ENCODE results near the gene FGD2.
"Not testable (repeated sequence)": the region's sequence is repeated elsewhere in the genome, so short reads cannot be mapped to it uniquely, and the experiment has no call there.

FGD2 gene

GRCh38 chr6:37043091-37043490 lies 37.6 kb downstream of the FGD2 start:
- not testable (repeated sequence) for DNase-seq

- no peak for DNase-seq
Measured at GRCh38 chr6:37047346-37047688, 41.9 kb downstream of the FGD2 start.

- DNase-seq = no peak
Measured at GRCh38 chr6:37047689-37048402, 42.4 kb downstream of the FGD2 start.

GRCh38 chr6:37048403-37048850 lies 43.0 kb downstream of the FGD2 start:
- no peak for DNase-seq

GRCh38 chr6:37048851-37049757 lies 43.6 kb downstream of the FGD2 start:
- peak; percentile 71 for DNase-seq

GRCh38 chr6:37049758-37050044 lies 44.2 kb downstream of the FGD2 start:
- DNase-seq = no peak

GRCh38 chr6:37050045-37050853 lies 44.8 kb downstream of the FGD2 start:
- peak; percentile 24 for DNase-seq

GRCh38 chr6:37050854-37051137 lies 45.3 kb downstream of the FGD2 start:
- no peak for DNase-seq

- peak; percentile 91 for DNase-seq
Measured at GRCh38 chr6:37051138-37052026, 45.9 kb downstream of the FGD2 start.

- DNase-seq = no peak
Measured at GRCh38 chr6:37052027-37052628, 46.7 kb downstream of the FGD2 start.

- DNase-seq = no peak
Measured at GRCh38 chr6:37053683-37054082, 48.2 kb downstream of the FGD2 start.

GRCh38 chr6:37054171-37054570 lies 48.7 kb downstream of the FGD2 start:
- DNase-seq = no peak

- DNase-seq = no peak
Measured at GRCh38 chr6:37054580-37054979, 49.1 kb downstream of the FGD2 start.

- no peak for DNase-seq
Measured at GRCh38 chr6:37056112-37056403, 50.6 kb downstream of the FGD2 start.

GRCh38 chr6:37056439-37057127 lies 51.1 kb downstream of the FGD2 start:
- no peak for DNase-seq

GRCh38 chr6:37057128-37057471 lies 51.6 kb downstream of the FGD2 start:
- DNase-seq = no peak

- no peak for DNase-seq
Measured at GRCh38 chr6:37057678-37058077, 52.2 kb downstream of the FGD2 start.

GRCh38 chr6:37058084-37058586 lies 52.7 kb downstream of the FGD2 start:
- no peak for DNase-seq

GRCh38 chr6:37058984-37059343 lies 53.5 kb downstream of the FGD2 start:
- not testable (repeated sequence) for DNase-seq

- DNase-seq = no peak
Measured at GRCh38 chr6:37059344-37060194, 54.1 kb downstream of the FGD2 start.

- DNase-seq = no peak
Measured at GRCh38 chr6:37060195-37060559, 54.7 kb downstream of the FGD2 start.

Measured in activated CD4-positive, alpha-beta T cell treated with anti-CD3 and anti-CD28 coated beads, Interleukin-2, amount 50 U/mL, for 1 hour (primary cell).